Thyroid gland (tissue), 4 donors: ENCODE results near the gene SLC25A15. TPM values are rescaled to one million over a fixed set of nuclear protein-coding genes. Genes with fewer than 3 reads are reported as not detected.
"Not testable (repeated sequence)": the region's sequence is repeated elsewhere in the genome, so short reads cannot be mapped to it uniquely, and the experiment has no call there.

ENCODE experiments used
- DNase-seq, 2 donors: peaks; one replicate each; pipeline ENCODE4 v3.0.0-alpha.2; 2019
- H3K27ac ChIP-seq, 3 donors: fragments of 200-600 bp; sonication (generic); 1 replicate in 2 of 3; 2 replicates in 1 of 3; pipeline ENCODE4 v1.5.1; 2016 to 2019; ENCODE audit warnings: mild to moderate bottlenecking in 1 of 3, moderate library complexity in 1 of 3
- H3K27me3 ChIP-seq: fragments of 200-600 bp; sonication (generic); one replicate; pipeline ENCODE4 v1.5.1; 2019
- H3K36me3 ChIP-seq, 2 donors: fragments of 200-600 bp; sonication (generic); one replicate each; pipeline ENCODE4 v1.5.1; 2016 to 2019
- H3K4me1 ChIP-seq, 2 donors: fragments of 200-600 bp; sonication (generic); one replicate each; pipeline ENCODE4 v1.5.1; 2017 to 2019
- H3K4me3 ChIP-seq, 3 donors: fragments of 200-600 bp; sonication (generic); replicated peaks in 1 of 3; 1 replicate in 2 of 3; 2 replicates in 1 of 3; pipeline ENCODE4 v1.5.1; 2016; ENCODE audit warnings: mild to moderate bottlenecking in 1 of 3
- H3K9me3 ChIP-seq: fragments of 200-600 bp; sonication (generic); one replicate; pipeline ENCODE4 v1.5.1; 2017
- POLR2A ChIP-seq, 2 donors: fragments of 450-650 bp; IDR thresholded peaks; one replicate each; pipeline ENCODE4 v1.6.1; 2017; ENCODE audit warnings: antibody characterized with exemption in 2 of 2, mild to moderate bottlenecking in 2 of 2, moderate library complexity in 1 of 2
- WGBS, 2 donors: methylation state at CpG; one replicate each; pipeline ENCODE4 v1.1.5; 2017; 5-methylcytosine and 5-hydroxymethylcytosine counted together
- intact Hi-C: fragments of 100-400 bp; cut with DNase I; formaldehyde crosslinking; loops from one replicate; pipeline ENCODE4 v1.15.1; 2023
- total RNA-seq, 4 donors: library from RNA; depleted of rRNA; stranded (reverse); fragments of >200 nt; gene quantifications; one replicate each; pipeline ENCODE4 v1.2.3, GENCODE V29; 2016
- TF ChIP-seq, protein P1 (sequence below), 6 experiments: fragments of 200-600 bp in 3 of 6; fragments of 450-650 bp in 3 of 6; sonication (generic) in 3 of 6; IDR thresholded peaks; one replicate each; pipeline ENCODE4 v1.5.1; 2016 to 2019; ENCODE audit warnings: antibody characterized with exemption in 6 of 6, mild to moderate bottlenecking in 2 of 6, inconsistent platforms in 1 of 6, moderate library complexity in 1 of 6

SLC25A15 gene
- total RNA-seq, 4 donors from 2014 or later: 12.8 to 19.5 (median 13.6) TPM

DNA sequence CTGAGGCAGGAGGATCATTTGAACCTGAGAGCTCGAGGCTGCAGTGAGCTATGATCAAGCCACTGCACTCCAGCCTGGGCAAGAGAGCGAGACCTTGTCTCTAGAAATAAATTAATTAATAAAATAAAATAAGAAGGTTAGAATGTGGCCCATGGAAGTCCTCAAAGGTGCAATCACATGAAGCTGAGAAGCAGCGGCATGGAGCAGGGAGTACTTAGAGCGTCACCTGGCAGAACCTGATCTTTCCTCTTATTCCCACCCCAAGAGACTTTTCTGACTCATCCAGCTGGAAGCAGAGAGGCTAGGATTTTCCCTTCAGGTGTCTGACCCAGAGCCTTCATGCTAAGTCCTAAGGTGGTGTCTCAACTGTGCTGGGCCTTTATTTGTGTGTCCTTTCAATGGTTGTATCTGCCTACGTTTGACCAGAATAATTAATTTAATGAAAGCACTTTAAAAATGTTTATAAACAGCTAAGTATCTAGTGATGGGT lies 9.6 kb upstream of the SLC25A15 start:
- TF ChIP-seq, protein P1, sequence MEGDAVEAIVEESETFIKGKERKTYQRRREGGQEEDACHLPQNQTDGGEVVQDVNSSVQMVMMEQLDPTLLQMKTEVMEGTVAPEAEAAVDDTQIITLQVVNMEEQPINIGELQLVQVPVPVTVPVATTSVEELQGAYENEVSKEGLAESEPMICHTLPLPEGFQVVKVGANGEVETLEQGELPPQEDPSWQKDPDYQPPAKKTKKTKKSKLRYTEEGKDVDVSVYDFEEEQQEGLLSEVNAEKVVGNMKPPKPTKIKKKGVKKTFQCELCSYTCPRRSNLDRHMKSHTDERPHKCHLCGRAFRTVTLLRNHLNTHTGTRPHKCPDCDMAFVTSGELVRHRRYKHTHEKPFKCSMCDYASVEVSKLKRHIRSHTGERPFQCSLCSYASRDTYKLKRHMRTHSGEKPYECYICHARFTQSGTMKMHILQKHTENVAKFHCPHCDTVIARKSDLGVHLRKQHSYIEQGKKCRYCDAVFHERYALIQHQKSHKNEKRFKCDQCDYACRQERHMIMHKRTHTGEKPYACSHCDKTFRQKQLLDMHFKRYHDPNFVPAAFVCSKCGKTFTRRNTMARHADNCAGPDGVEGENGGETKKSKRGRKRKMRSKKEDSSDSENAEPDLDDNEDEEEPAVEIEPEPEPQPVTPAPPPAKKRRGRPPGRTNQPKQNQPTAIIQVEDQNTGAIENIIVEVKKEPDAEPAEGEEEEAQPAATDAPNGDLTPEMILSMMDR (IDR thresholded peaks at IDR 0.05): no peak
- no peak for TF ChIP-seq POLR2A (IDR thresholded peaks at IDR 0.05)
- intact Hi-C loops: loop anchor here (10.0 kb wide), 1 partner anchor 285 kb away; the partner anchor contains the start of gene WBP4
- Histone ChIP-seq H3K9me3 (no peaks in the 10 kb centered on the region), H3K4me3 (no peak overlapping the region), H3K4me1 (peaks cover 40 to 50% of the 10 kb centered on the region in 2 donors), H3K27ac (peak overlapping the region; percentile 61 to 83 (median 82)), H3K27me3 (no peaks in the 10 kb centered on the region), H3K36me3 (no peaks in the 10 kb centered on the region)
- WGBS, 2 donors: 45 to 62% methylated on average over 5 of the region's 5 CpGs
- peak; percentile 73 for DNase-seq

DNA sequence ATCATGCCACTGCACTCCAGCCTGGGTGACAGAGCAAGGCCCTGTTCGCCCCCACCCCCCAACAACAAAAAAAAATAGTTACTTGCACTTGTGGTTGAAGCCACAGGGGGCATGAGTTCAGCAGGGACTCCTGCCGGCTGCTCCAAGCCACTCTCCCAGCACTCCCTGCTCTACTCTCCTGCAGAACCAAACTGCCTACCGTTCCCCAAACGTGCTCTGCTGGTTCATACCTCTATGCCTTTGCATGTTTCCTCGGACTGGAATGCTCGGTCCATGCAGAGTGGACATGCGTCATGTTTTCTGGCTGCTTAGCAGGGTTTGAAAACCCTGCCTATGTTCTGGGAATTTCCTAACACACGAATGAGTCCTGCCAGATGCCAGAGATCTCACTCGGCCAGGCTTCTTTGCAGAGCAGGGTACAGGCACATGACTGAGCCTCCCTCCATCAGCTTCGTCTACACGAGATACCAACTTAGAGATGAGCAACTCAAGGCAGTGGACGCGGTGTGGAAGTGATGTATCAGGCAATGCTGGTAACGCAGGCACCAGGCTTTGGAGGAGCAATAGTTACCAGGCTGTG lies 8.5 kb upstream of the SLC25A15 start:
- no peak for TF ChIP-seq POLR2A (IDR thresholded peaks at IDR 0.05)
- TF ChIP-seq, protein P1 (IDR thresholded peaks at IDR 0.05): no peak
- no peak for DNase-seq
- Histone ChIP-seq H3K4me1 (peaks cover 45 to 58% of the 10 kb centered on the region in 2 donors), H3K36me3 (no peaks in the 10 kb centered on the region), H3K27ac (peak overlapping the region; percentile 61 to 83 (median 82)), H3K27me3 (no peaks in the 10 kb centered on the region), H3K9me3 (no peaks in the 10 kb centered on the region), H3K4me3 (no peak overlapping the region)
- intact Hi-C loops: no loop called here
- 75 to 76% methylated on average over 14 of the region's 14 CpGs for WGBS, 2 donors

GRCh38 chr13:40781717-40782116 lies 7.7 kb upstream of the SLC25A15 start:
- no peak for DNase-seq
- no peak overlapping the region for H3K4me3 ChIP-seq
- no peaks in the 10 kb centered on the region for H3K36me3 ChIP-seq
- TF ChIP-seq, protein P1 (IDR thresholded peaks at IDR 0.05): no peak
- TF ChIP-seq POLR2A (IDR thresholded peaks at IDR 0.05): no peak
- no peaks in the 10 kb centered on the region for H3K27me3 ChIP-seq
- H3K27ac ChIP-seq: peak overlapping the region in 1 of 3 donors; percentile 93
- H3K9me3 ChIP-seq: no peaks in the 10 kb centered on the region
- intact Hi-C loops: no loop called here
- whole genome bisulfite sequencing, 2 donors: 90 to 96% methylated on average over 11 of the region's 11 CpGs
- H3K4me1 ChIP-seq: peaks cover 42 to 63% of the 10 kb centered on the region in 2 donors

DNA sequence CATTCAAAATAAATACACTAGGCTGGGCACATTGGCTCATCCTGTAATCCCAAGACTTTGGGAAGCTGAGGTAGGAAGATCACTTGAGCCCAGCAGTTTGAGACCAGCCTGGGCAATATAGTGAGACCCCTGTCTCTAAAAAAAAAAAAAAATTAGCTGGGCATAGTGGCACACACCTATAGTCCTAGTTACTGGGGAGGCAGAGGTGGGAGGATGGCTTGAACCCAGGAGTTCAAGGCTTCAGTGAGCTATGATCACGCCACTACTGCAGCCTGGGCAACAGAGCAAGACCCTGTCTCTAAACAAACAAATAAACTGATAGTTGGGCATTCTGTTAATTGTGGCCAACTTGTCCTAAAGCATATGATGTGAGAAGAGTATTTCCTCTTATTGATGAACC lies 6.4 kb upstream of the SLC25A15 start:
- intact Hi-C loops, DNase-seq, H3K27me3 ChIP-seq, H3K4me3 ChIP-seq, H3K36me3 ChIP-seq, H3K9me3 ChIP-seq: not testable (repeated sequence)
- Histone ChIP-seq H3K4me1 (peaks cover 36 to 50% of the 10 kb centered on the region in 2 donors), H3K27ac (peak overlapping the region in 1 of 3 donors; percentile 93)
- WGBS, 2 donors: 79 to 95% methylated on average over 1 of the region's 1 CpG

DNA sequence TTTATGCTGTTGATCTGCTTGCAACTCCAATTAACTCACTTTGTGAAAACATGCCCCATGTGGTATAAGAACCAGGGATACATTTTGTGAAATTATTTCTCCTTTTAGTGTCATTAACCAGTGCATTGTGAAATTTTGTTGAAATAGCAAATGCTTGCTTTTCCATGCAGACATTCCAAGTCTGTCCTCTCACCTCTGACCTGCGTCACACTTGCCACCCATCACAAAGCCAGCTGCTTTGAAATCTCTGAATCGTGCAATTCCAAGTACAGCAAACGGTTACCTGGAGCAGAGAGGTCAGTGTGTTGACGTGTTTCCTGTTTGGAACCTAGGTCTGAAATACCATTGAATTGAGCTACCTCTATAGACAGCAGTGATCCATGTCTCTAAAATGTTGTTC lies 4.9 kb upstream of the SLC25A15 start:
- 42 to 55% methylated on average over 4 of the region's 4 CpGs for WGBS, 2 donors
- TF ChIP-seq, protein P1 (IDR thresholded peaks at IDR 0.05): no peak
- TF ChIP-seq POLR2A (IDR thresholded peaks at IDR 0.05): no peak
- peak; percentile 80 to 82 for DNase-seq
- intact Hi-C loops: no loop called here
- Histone ChIP-seq H3K9me3 (no peaks in the 10 kb centered on the region), H3K36me3 (no peaks in the 10 kb centered on the region), H3K4me1 (peaks cover 35 to 43% of the 10 kb centered on the region in 2 donors), H3K27me3 (no peaks in the 10 kb centered on the region), H3K27ac (peak overlapping the region; percentile 84 to 93 (median 86)), H3K4me3 (no peak overlapping the region)
